Neural crest cell (in vitro differentiated cells): ENCODE measurements around the gene CC2D1B. TPM values are rescaled to one million over a fixed set of nuclear protein-coding genes. Genes with fewer than 3 reads are reported as not detected.
A peak's percentile ranks its signal among the peaks of the same experiment; 100 is the strongest.

ENCODE experiments used
- DNase-seq: peaks from one replicate; pipeline ENCODE4 v3.0.0; 2021; ENCODE audit warnings: low read depth, mixed read lengths, low spot score
- H3K27ac Mint-ChIP-seq: one replicate; pipeline ENCODE4 v1.8.0; 2021; ENCODE audit warnings: mild to moderate bottlenecking, mixed read lengths; ENCODE audit not compliant: unreplicated experiment
- H3K27me3 Mint-ChIP-seq: 2 replicates; pipeline ENCODE4 v1.8.0; 2021; ENCODE audit warnings: low read depth, mild to moderate bottlenecking, mixed read lengths
- H3K36me3 Mint-ChIP-seq: 2 replicates; pipeline ENCODE4 v1.8.0; 2021; ENCODE audit warnings: low read depth, mild to moderate bottlenecking, mixed read lengths
- H3K4me1 Mint-ChIP-seq: 2 replicates; pipeline ENCODE4 v1.8.0; 2021; ENCODE audit warnings: mixed read lengths
- H3K4me3 Mint-ChIP-seq: one replicate; pipeline ENCODE4 v1.8.0; 2021; ENCODE audit warnings: mild to moderate bottlenecking, mixed read lengths
- H3K9me3 Mint-ChIP-seq: 2 replicates; pipeline ENCODE4 v1.8.0; 2021; ENCODE audit warnings: mixed read lengths
- CTCF ChIP-seq: fragments of 200-600 bp; sonication (generic); conservative IDR thresholded peaks from 2 replicates; pipeline ENCODE4 v1.5.0; 2021; ENCODE audit warnings: antibody characterized with exemption, mild to moderate bottlenecking
- total RNA-seq: library from RNA; stranded (reverse); gene quantifications from 2 replicates; pipeline ENCODE4 v1.2.1, GENCODE V29; 2021

The CC2D1B gene
- total RNA-seq, 1 donor from 2014 or later: 34.5 TPM

GRCh38 chr1:52352690-52353089 is 13.3 kb downstream of the CC2D1B start:
- no peak for DNase-seq

GRCh38 chr1:52348704-52349300 is 17.2 kb downstream of the CC2D1B start:
- Mint-ChIP-seq H3K4me3 (peak overlapping the region; percentile 32), H3K27ac (no peak overlapping the region), H3K27me3 (no peaks in the 10 kb centered on the region), H3K9me3 (no peaks in the 10 kb centered on the region), H3K4me1 (peaks cover 37% of the 10 kb centered on the region), H3K36me3 (peaks cover 14% of the 10 kb centered on the region)
- DNase-seq: no peak
- peak; percentile 55 for TF ChIP-seq CTCF

More at GRCh38 chr1:52352690-52353089, 13.3 kb downstream of the CC2D1B start:
- peak overlapping the region; percentile 92 for H3K27ac Mint-ChIP-seq
- no peaks in the 10 kb centered on the region for H3K9me3 Mint-ChIP-seq
- no peaks in the 10 kb centered on the region for H3K27me3 Mint-ChIP-seq
- H3K36me3 Mint-ChIP-seq: peaks cover 23% of the 10 kb centered on the region
- no peak for TF ChIP-seq CTCF
- H3K4me3 Mint-ChIP-seq: peak overlapping the region; percentile 61
- peaks cover 37% of the 10 kb centered on the region for H3K4me1 Mint-ChIP-seq

- Mint-ChIP-seq H3K4me3 (no peak overlapping the region), H3K27ac (no peak overlapping the region), H3K27me3 (no peaks in the 10 kb centered on the region), H3K36me3 (peaks cover 5% of the 10 kb centered on the region), H3K9me3 (no peaks in the 10 kb centered on the region), H3K4me1 (peaks cover 24% of the 10 kb centered on the region)
- no peak for DNase-seq
- TF ChIP-seq CTCF: no peak
These were observed 19.4 kb downstream of the CC2D1B start for GRCh38 chr1:52346653-52347052.

- H3K36me3 Mint-ChIP-seq: peaks cover 5% of the 10 kb centered on the region
- H3K4me3 Mint-ChIP-seq: no peak overlapping the region
- DNase-seq: no peak
- no peaks in the 10 kb centered on the region for H3K27me3 Mint-ChIP-seq
- H3K27ac Mint-ChIP-seq: no peak overlapping the region
- peaks cover 11% of the 10 kb centered on the region for H3K4me1 Mint-ChIP-seq
- no peak for TF ChIP-seq CTCF
- no peaks in the 10 kb centered on the region for H3K9me3 Mint-ChIP-seq
These were observed 20.8 kb downstream of the CC2D1B start for GRCh38 chr1:52345252-52345651.

- Mint-ChIP-seq H3K9me3 (no peaks in the 10 kb centered on the region), H3K4me1 (peaks cover 6% of the 10 kb centered on the region), H3K36me3 (peaks cover 5% of the 10 kb centered on the region), H3K27ac (no peak overlapping the region), H3K4me3 (no peak overlapping the region), H3K27me3 (no peaks in the 10 kb centered on the region)
- TF ChIP-seq CTCF: no peak
- no peak for DNase-seq
These were observed 22.0 kb downstream of the CC2D1B start for GRCh38 chr1:52343979-52344378.
